ENCODE data around the gene AHCYL1. TPM values are rescaled to one million over a fixed set of nuclear protein-coding genes. Genes with fewer than 3 reads are reported as not detected.

AHCYL1 gene
- 10 to 100 TPM; 51.2 to 96.4 (median 80.9) TPM for total RNA-seq

GRCh38 chr1:109984456-109985246 is at the start of gene AHCYL1:
Gene AHCYL1, plus strand, starts transcription at chr1:109984765. Its CDS starts 288 bp downstream, at chr1:109985053.
- TF ChIP-seq POLR2A (IDR thresholded peaks at IDR 0.05), result peak; percentile 98 to 99
- TF ChIP-seq, protein P1, sequence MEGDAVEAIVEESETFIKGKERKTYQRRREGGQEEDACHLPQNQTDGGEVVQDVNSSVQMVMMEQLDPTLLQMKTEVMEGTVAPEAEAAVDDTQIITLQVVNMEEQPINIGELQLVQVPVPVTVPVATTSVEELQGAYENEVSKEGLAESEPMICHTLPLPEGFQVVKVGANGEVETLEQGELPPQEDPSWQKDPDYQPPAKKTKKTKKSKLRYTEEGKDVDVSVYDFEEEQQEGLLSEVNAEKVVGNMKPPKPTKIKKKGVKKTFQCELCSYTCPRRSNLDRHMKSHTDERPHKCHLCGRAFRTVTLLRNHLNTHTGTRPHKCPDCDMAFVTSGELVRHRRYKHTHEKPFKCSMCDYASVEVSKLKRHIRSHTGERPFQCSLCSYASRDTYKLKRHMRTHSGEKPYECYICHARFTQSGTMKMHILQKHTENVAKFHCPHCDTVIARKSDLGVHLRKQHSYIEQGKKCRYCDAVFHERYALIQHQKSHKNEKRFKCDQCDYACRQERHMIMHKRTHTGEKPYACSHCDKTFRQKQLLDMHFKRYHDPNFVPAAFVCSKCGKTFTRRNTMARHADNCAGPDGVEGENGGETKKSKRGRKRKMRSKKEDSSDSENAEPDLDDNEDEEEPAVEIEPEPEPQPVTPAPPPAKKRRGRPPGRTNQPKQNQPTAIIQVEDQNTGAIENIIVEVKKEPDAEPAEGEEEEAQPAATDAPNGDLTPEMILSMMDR (IDR thresholded peaks at IDR 0.05), result peak; percentile 95 to 99 (median 99)
- Histone ChIP-seq H3K9me3 (no peaks in the 10 kb centered on the region), H3K27me3 (no peaks in the 10 kb centered on the region), H3K4me1 (peaks cover 0 to 54% (median 10%) of the 10 kb centered on the region in 4 donors), H3K27ac (peak within 1 kb of the TSS; percentile 92 to 96 (median 96)), H3K4me3 (peak within 1 kb of the TSS; percentile 75 to 84 (median 81)), H3K36me3 (peaks cover 0 to 7% (median 0%) of the 10 kb centered on the region in 3 donors)
- peak; percentile 99 to 100 (median 100) for DNase-seq

DNA sequence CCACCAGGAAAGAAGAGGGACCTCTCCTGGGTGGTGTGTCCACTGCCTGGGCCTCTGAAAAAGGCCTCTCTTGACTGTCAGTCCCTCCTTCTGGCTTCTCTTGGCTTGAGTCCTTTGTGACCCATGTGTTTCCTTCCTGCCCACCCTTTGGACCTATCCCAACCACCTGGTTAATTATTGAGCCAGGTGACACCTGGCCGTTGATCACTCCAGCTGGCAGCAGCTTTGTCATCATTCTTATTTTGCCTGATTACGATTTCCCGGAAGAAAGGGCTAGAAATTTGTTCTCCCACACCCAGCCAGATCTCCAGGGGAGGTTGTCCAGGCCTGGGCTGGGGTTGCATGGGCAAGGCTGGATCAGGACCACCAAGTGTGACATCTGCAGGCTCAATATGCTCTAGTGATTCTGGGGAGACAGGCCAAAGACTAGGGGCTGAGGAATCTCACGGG is 49.1 kb upstream of the AHCYL1 start:
- H3K4me3 ChIP-seq, result no peak overlapping the region
- peak overlapping the region in 3 of 4 donors; percentile 70 to 88 (median 88) for H3K27ac ChIP-seq
- H3K27me3 ChIP-seq, result no peaks in the 10 kb centered on the region
- H3K9me3 ChIP-seq, result peaks cover 0 to 5% (median 0%) of the 10 kb centered on the region in 4 donors
- peak in 2 of 3 donors; percentile 77 to 87 for DNase-seq
- peaks cover 0 to 38% (median 6%) of the 10 kb centered on the region in 4 donors for H3K4me1 ChIP-seq
- TF ChIP-seq POLR2A (IDR thresholded peaks at IDR 0.05), result peak in 1 of 2 donors; percentile 36
- TF ChIP-seq, protein P1 (IDR thresholded peaks at IDR 0.05), result no peak
- no peaks in the 10 kb centered on the region for H3K36me3 ChIP-seq

DNA sequence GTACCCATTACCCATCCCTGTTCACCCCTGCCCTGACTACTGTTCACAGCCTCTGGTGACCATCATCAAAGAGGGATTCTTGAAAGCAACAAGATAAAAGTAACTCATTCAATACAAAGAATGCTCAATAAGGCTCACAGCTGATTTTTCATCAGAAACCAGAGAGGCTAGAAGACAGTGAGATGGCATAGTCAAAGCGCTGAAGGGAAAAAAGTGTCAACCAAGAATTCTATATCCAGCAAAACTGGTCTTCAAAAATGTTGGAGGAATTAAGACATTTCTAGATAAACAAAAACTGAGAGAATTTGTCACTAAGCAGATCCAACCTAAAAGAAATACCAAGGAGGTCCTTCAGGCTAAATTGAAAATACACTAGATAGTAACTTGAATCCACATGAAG is 46.8 kb upstream of the AHCYL1 start:
- TF ChIP-seq, protein P1 (IDR thresholded peaks at IDR 0.05), result no peak
- TF ChIP-seq POLR2A (IDR thresholded peaks at IDR 0.05), result no peak
- Histone ChIP-seq H3K36me3 (no peaks in the 10 kb centered on the region), H3K27me3 (no peaks in the 10 kb centered on the region), H3K27ac (no peak overlapping the region), H3K9me3 (peaks cover 0 to 5% (median 0%) of the 10 kb centered on the region in 4 donors), H3K4me3 (no peak overlapping the region), H3K4me1 (peaks cover 0 to 24% (median 3%) of the 10 kb centered on the region in 4 donors)
- DNase-seq, result no peak

GRCh38 chr1:109938556-109938955 is 46.0 kb upstream of the AHCYL1 start:
- Histone ChIP-seq H3K4me1 (peaks cover 0 to 17% (median 3%) of the 10 kb centered on the region in 4 donors), H3K9me3 (peaks cover 0 to 5% (median 0%) of the 10 kb centered on the region in 4 donors), H3K27ac (no peak overlapping the region), H3K36me3 (no peaks in the 10 kb centered on the region), H3K4me3 (no peak overlapping the region), H3K27me3 (no peaks in the 10 kb centered on the region)
- TF ChIP-seq POLR2A (IDR thresholded peaks at IDR 0.05), result no peak
- TF ChIP-seq, protein P1 (IDR thresholded peaks at IDR 0.05), result no peak
- DNase-seq, result no peak

- TF ChIP-seq, protein P1 (IDR thresholded peaks at IDR 0.05), result no peak
- no peak for TF ChIP-seq POLR2A (IDR thresholded peaks at IDR 0.05)
- Histone ChIP-seq H3K9me3 (peaks cover 0 to 5% (median 0%) of the 10 kb centered on the region in 4 donors), H3K27ac (no peak overlapping the region), H3K4me3 (no peak overlapping the region), H3K27me3 (no peaks in the 10 kb centered on the region), H3K36me3 (no peaks in the 10 kb centered on the region), H3K4me1 (no peaks in the 10 kb centered on the region)
- no peak for DNase-seq
Measured at GRCh38 chr1:109942434-109942833, 42.1 kb upstream of the AHCYL1 start.
